Measurements from ENCODE around the gene BRD2.

BRD2 gene

DNA sequence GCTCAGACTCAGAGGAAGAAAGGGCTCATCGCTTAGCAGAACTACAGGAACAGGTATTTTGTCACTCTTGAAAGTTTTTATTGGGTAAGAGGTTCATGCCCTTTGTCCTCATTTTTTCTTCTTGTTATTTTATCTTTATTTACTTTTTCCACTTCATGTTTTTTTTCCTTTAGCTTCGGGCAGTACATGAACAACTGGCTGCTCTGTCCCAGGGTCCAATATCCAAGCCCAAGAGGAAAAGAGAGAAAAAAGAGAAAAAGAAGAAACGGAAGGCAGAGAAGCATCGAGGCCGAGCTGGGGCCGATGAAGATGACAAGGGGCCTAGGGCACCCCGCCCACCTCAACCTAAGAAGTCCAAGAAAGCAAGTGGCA is 9.5 kb downstream of the BRD2 start:
- peaks cover 7% of the 10 kb centered on the region for H3K4me1 ChIP-seq (ENCODE audit: control insufficient read depth, insufficient read depth, low read length)
- no peak overlapping the region for H3K9ac ChIP-seq (ENCODE audit: low read length)
- no peak overlapping the region for H3K4me3 ChIP-seq (ENCODE audit: low read length)
- no peak overlapping the region for H3K27ac ChIP-seq (ENCODE audit: low read depth, low read length)
- H3K27me3 ChIP-seq (ENCODE audit: control insufficient read depth, insufficient read depth, low read length) = no peaks in the 10 kb centered on the region
- H3K36me3 ChIP-seq (ENCODE audit: control insufficient read depth, insufficient read depth, low read length) = peaks cover 63% of the 10 kb centered on the region

DNA sequence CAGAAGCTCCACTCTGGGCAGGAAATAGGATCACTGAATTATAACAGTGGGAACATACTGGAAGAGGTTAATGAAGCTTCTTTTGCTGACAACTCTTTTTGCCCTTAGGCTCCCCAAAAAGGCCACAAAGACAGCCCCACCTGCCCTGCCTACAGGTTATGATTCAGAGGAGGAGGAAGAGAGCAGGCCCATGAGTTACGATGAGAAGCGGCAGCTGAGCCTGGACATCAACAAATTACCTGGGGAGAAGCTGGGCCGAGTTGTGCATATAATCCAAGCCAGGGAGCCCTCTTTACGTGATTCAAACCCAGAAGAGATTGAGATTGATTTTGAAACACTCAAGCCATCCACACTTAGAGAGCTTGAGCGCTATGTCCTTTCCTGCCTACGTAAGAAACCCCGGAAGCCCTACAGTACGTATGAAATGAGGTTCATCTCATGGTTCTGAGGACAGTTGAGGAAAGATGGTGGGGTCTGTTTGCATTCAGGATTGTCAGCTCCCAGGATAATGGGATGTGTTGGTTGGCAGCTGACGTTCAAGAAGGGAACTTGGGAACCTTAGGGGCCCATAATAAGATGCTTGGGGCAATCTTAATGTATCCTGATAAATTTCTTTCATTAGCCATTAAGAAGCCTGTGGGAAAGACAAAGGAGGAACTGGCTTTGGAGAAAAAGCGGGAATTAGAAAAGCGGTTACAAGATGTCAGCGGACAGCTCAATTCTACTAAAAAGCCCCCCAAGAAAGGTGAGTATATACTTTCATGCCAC is 11.5 kb downstream of the BRD2 start:
- Histone ChIP-seq H3K4me3 (ENCODE audit: low read length) (no peak overlapping the region), H3K9ac (ENCODE audit: low read length) (no peak overlapping the region), H3K4me1 (ENCODE audit: control insufficient read depth, insufficient read depth, low read length) (peaks cover 3% of the 10 kb centered on the region), H3K36me3 (ENCODE audit: control insufficient read depth, insufficient read depth, low read length) (peaks cover 54% of the 10 kb centered on the region), H3K27ac (ENCODE audit: low read depth, low read length) (no peak overlapping the region), H3K27me3 (ENCODE audit: control insufficient read depth, insufficient read depth, low read length) (no peaks in the 10 kb centered on the region)

DNA sequence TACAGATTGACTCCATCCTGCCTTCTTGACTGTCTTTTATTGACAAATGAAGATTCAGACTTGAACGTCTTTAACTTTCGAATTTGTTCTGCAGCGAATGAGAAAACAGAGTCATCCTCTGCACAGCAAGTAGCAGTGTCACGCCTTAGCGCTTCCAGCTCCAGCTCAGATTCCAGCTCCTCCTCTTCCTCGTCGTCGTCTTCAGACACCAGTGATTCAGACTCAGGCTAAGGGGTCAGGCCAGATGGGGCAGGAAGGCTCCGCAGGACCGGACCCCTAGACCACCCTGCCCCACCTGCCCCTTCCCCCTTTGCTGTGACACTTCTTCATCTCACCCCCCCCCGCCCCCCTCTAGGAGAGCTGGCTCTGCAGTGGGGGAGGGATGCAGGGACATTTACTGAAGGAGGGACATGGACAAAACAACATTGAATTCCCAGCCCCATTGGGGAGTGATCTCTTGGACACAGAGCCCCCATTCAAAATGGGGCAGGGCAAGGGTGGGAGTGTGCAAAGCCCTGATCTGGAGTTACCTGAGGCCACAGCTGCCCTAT is 12.2 kb downstream of the BRD2 start:
- Histone ChIP-seq H3K36me3 (ENCODE audit: control insufficient read depth, insufficient read depth, low read length) (peaks cover 50% of the 10 kb centered on the region), H3K27ac (ENCODE audit: low read depth, low read length) (no peak overlapping the region), H3K4me1 (ENCODE audit: control insufficient read depth, insufficient read depth, low read length) (no peaks in the 10 kb centered on the region)

DNA sequence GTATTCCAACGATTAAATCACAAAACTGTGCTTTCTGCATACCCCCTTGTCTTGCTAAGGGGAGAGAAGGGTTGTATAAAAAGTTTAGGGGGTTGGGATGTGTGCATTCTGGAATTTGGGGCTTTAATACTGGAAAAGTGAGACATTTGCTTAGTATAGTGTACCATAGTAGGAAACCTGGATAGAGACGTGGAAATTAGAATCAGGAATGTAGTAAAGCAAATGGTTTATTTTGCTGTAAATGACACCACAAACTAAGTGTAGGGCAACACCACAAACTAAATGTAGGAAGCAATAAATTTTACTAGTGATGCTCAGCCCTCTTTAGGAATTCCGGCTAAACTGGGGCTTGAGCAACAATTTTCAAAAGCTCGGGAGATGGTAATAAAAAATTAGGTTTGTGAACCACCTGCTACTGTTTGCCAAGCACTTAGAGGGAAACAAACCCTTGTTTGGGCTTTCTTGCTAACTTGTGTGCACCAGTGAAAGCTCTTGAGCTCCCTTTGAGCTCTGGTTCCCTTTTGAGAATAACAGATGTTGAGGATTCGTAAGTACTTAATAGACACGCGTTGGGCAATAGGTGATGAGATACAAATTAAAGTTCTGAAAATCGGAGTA is 13.8 kb downstream of the BRD2 start:
- Histone ChIP-seq H3K27me3 (ENCODE audit: control insufficient read depth, insufficient read depth, low read length) (no peaks in the 10 kb centered on the region), H3K36me3 (ENCODE audit: control insufficient read depth, insufficient read depth, low read length) (peaks cover 34% of the 10 kb centered on the region), H3K4me3 (ENCODE audit: low read length) (no peak overlapping the region), H3K9ac (ENCODE audit: low read length) (no peak overlapping the region), H3K27ac (ENCODE audit: low read depth, low read length) (peak overlapping the region; percentile 54), H3K4me1 (ENCODE audit: control insufficient read depth, insufficient read depth, low read length) (no peaks in the 10 kb centered on the region)

More for the DNA sequence above, 12.2 kb downstream of the BRD2 start:
- no peak overlapping the region for H3K9ac ChIP-seq (ENCODE audit: low read length)
- H3K4me3 ChIP-seq (ENCODE audit: low read length) = no peak overlapping the region
- no peaks in the 10 kb centered on the region for H3K27me3 ChIP-seq (ENCODE audit: control insufficient read depth, insufficient read depth, low read length)

DNA sequence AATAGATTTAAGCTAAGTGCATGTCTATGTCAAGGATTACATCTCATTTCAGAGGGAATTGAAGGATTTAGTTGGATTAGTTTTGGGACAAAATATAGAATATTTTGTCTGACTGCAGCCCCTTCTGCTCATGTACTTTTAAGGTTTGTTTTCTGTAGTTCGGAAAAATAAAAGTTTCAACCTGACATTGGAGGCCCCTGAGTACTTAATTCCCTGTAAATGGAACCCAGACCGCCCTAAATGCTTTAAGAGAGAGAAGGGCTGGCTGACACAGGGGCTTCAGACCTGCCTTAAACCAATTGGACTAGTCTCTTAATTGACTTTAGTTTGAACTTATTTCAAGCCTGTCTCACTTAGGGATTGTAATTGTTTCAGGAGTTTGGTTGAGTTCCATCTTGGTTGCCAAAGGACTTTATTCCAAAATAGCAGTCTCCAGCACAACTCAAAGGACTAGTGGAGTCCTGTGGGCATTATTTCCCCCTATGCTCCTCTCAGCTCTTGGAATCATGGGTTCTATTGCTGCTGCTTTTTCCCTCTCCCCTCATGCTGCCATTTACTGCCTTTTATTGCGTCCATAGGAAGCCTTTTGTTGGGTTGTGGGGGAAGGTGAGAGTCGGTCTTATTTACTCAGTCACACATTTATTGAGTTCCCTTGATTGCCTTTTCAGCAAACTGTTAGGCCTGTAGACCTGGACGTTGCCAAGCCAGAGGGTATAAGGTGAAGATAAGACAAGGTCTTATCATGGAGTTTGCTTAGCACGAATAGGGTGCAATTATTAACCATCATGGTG is 14.5 kb downstream of the BRD2 start:
- Histone ChIP-seq H3K27me3 (ENCODE audit: control insufficient read depth, insufficient read depth, low read length) (no peaks in the 10 kb centered on the region), H3K27ac (ENCODE audit: low read depth, low read length) (peak overlapping the region; percentile 54), H3K36me3 (ENCODE audit: control insufficient read depth, insufficient read depth, low read length) (peaks cover 27% of the 10 kb centered on the region), H3K9ac (ENCODE audit: low read length) (no peak overlapping the region), H3K4me1 (ENCODE audit: control insufficient read depth, insufficient read depth, low read length) (no peaks in the 10 kb centered on the region), H3K4me3 (ENCODE audit: low read length) (no peak overlapping the region)

DNA sequence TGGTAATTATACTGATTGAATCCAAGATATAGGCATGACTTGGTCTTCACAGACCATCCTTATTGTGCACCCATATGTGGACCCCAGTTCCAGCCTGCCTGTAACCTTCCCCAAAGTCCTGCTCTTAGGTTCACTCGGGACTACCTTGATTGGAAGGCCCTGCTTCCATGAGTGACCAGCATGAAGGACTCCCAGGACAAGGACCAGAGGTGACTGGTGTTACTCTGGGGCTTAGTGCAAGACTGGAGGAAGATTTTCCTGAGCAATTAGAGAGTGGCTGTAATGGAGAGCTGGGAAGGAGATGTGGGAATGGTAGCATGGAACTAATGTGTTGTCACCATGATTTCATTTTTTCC is 15.1 kb downstream of the BRD2 start:
- Histone ChIP-seq H3K9ac (ENCODE audit: low read length) (no peak overlapping the region), H3K36me3 (ENCODE audit: control insufficient read depth, insufficient read depth, low read length) (peaks cover 23% of the 10 kb centered on the region), H3K27me3 (ENCODE audit: control insufficient read depth, insufficient read depth, low read length) (no peaks in the 10 kb centered on the region), H3K4me3 (ENCODE audit: low read length) (no peak overlapping the region), H3K27ac (ENCODE audit: low read depth, low read length) (no peak overlapping the region), H3K4me1 (ENCODE audit: control insufficient read depth, insufficient read depth, low read length) (no peaks in the 10 kb centered on the region)

DNA sequence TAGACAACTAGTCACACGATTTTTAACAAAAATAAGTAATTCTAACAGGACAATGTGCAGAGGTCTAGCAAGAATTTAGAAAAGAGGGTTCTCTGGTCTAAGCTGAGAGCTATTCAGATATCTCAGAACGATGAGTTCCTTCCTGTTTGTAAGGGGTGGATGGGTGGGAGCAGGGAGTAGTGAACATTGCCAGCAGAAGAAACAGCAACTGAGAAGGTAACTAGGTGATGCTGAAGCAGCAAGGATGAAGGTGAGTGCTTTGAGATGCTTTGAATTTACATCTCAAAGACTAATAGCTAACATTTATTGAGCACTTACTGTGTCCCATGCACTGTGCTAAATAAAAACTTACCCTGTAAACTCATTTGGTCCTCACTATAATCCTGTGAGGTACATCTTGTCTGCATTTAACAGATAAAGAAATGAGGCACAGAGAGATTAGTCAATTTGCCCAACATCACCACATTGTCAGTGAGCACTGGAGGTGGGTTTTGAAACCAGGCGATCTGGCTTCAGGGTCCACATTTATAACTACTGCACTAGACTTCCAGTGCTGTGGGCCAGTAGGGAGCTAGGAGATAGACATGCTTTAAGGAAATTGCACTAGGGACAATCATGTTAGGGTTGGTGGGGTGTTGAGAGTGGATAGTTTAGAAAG is 15.7 kb downstream of the BRD2 start:
- no peaks in the 10 kb centered on the region for H3K4me1 ChIP-seq (ENCODE audit: control insufficient read depth, insufficient read depth, low read length)
- H3K36me3 ChIP-seq (ENCODE audit: control insufficient read depth, insufficient read depth, low read length) = peaks cover 18% of the 10 kb centered on the region

DNA sequence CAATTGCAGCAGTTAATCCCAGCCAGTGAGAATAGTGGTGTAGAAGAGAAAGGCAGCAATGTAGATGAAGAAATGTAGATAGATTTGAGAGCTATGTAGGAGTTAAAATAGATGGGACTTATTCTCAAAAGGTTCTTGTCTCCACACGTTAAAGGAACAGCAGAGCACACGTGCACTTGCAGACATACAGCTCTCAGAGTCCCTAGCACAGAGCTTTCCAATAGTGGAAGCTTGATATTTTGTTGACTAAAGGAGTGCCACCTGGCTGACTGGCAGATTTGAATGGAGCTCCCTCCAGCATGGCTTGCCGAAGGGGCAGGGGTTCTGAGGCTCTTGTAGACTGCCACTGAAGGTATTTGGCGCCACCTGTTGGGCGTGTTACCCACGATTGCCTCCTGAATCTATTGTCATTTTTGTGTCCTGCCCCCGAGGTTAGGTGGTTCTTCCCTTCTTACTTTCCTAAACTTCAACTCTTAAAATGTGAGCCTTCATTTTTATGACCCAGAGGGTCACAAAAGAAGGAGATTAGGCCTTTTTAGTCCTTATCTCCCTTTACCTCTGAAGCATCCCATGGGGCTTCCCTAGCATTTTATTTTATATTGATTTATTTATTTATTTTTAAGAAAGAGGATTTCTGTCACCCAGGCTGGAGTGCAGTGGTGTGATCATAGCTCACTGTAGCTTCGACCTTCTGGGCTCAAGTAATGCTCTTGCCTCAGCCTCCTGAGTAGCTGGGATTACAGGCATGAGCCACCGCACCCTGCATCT is 16.4 kb downstream of the BRD2 start:
- no peaks in the 10 kb centered on the region for H3K27me3 ChIP-seq (ENCODE audit: control insufficient read depth, insufficient read depth, low read length)
- H3K9ac ChIP-seq (ENCODE audit: low read length) = no peak overlapping the region
- no peaks in the 10 kb centered on the region for H3K4me1 ChIP-seq (ENCODE audit: control insufficient read depth, insufficient read depth, low read length)
- no peak overlapping the region for H3K27ac ChIP-seq (ENCODE audit: low read depth, low read length)
- peaks cover 12% of the 10 kb centered on the region for H3K36me3 ChIP-seq (ENCODE audit: control insufficient read depth, insufficient read depth, low read length)
- H3K4me3 ChIP-seq (ENCODE audit: low read length) = no peak overlapping the region

More for the DNA sequence above, 15.7 kb downstream of the BRD2 start:
- Histone ChIP-seq H3K4me3 (ENCODE audit: low read length) (no peak overlapping the region), H3K27me3 (ENCODE audit: control insufficient read depth, insufficient read depth, low read length) (no peaks in the 10 kb centered on the region), H3K27ac (ENCODE audit: low read depth, low read length) (no peak overlapping the region), H3K9ac (ENCODE audit: low read length) (no peak overlapping the region)

DNA sequence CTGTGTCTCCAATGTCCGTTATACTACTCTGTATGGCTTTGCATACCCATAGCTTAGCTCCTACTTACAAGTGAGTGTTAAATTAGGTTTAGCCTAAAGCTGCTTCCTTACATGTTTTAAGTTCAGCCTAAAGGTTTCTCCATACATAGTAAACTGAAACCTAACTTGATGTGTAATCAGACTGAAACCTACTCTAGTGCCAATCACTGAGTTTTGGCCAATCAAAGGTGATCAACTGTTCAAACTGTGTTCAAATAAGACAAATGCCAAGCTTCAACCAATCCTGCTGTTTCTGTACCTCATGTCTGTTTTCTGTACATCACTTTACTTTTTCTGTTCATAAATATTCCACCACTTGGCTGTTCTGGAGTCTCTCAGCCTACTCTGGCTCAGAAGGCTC is 21.0 kb downstream of the BRD2 start:
- H3K4me1 ChIP-seq (ENCODE audit: control insufficient read depth, insufficient read depth, low read length) = no peaks in the 10 kb centered on the region
- no peak overlapping the region for H3K4me3 ChIP-seq (ENCODE audit: low read length)
- no peaks in the 10 kb centered on the region for H3K27me3 ChIP-seq (ENCODE audit: control insufficient read depth, insufficient read depth, low read length)
- H3K36me3 ChIP-seq (ENCODE audit: control insufficient read depth, insufficient read depth, low read length) = no peaks in the 10 kb centered on the region
- H3K27ac ChIP-seq (ENCODE audit: low read depth, low read length) = no peak overlapping the region
- H3K9ac ChIP-seq (ENCODE audit: low read length) = no peak overlapping the region

DNA sequence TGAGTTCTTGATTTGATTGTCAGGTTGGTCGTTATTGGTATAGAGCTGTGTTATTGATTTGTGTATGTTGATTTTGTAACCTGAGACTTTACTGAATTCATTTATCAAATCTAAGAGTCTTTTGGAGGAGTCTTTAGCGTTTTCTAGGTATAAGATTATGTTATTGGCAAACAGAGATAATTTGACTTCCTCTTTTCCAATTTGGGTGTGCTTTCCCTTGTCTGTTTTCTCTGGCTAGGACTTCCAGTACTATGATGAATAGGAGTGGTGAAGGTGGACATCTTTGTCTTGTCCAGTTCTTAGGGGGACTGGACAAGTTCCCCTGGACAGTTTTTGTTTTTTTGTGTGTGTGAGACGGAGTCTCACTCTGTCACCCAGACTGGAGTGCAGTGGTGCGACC is 23.6 kb downstream of the BRD2 start:
- H3K27ac ChIP-seq (ENCODE audit: low read depth, low read length) = no peak overlapping the region
- no peaks in the 10 kb centered on the region for H3K36me3 ChIP-seq (ENCODE audit: control insufficient read depth, insufficient read depth, low read length)
- H3K9ac ChIP-seq (ENCODE audit: low read length) = no peak overlapping the region
- no peaks in the 10 kb centered on the region for H3K27me3 ChIP-seq (ENCODE audit: control insufficient read depth, insufficient read depth, low read length)
- H3K4me1 ChIP-seq (ENCODE audit: control insufficient read depth, insufficient read depth, low read length) = no peaks in the 10 kb centered on the region
- H3K4me3 ChIP-seq (ENCODE audit: low read length) = no peak overlapping the region

DNA sequence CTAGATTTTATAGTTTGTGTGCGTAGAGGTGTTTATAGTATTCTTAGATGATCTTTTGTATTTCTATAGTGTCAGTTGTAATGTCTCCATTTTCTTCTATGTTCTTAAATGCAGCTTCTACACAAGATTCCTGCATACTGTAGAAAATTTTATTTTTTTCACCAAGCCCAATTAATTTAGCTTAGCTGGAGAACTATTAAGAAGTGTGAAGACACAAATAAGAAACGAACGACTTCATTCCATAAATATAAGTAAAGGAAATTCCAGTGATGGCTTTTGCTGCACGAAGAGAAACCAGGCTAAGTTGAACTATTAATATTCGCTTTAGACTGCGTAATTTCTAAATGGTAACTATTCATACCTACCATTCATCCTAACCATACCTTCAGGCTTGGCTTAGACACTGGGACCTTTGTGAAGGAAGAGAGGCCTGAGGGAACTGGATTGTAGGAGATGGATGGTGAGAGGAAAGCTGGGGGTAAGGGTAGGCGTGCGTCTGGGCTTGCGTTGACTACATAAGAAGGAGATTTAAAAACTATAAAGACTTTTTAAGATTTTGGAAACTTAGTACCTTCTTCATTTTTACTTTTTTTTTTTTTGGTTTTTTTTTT is 25.1 kb downstream of the BRD2 start:
- Histone ChIP-seq H3K27me3 (ENCODE audit: control insufficient read depth, insufficient read depth, low read length) (no peaks in the 10 kb centered on the region), H3K4me1 (ENCODE audit: control insufficient read depth, insufficient read depth, low read length) (no peaks in the 10 kb centered on the region)

More for the DNA sequence above, 25.1 kb downstream of the BRD2 start:
- Histone ChIP-seq H3K4me3 (ENCODE audit: low read length) (no peak overlapping the region), H3K27ac (ENCODE audit: low read depth, low read length) (no peak overlapping the region), H3K36me3 (ENCODE audit: control insufficient read depth, insufficient read depth, low read length) (no peaks in the 10 kb centered on the region), H3K9ac (ENCODE audit: low read length) (no peak overlapping the region)
